Mucosa of gallbladder (tissue), 1 donor: ENCODE results near the gene XKR3. TPM values are rescaled to one million over a fixed set of nuclear protein-coding genes. Genes with fewer than 3 reads are reported as not detected.
"Not testable (repeated sequence)": the region's sequence is repeated elsewhere in the genome, so short reads cannot be mapped to it uniquely, and the experiment has no call there.

Experiments
- DNase-seq: peaks from one replicate; pipeline ENCODE4 v3.0.0-alpha.2; 2020; ENCODE audit warnings: low spot score
- total RNA-seq: library from RNA; stranded (reverse); gene quantifications from one replicate; pipeline ENCODE4 v1.2.1, GENCODE V29; 2021
- donor health status: DM: no; HTN: no; CAD: no.

Gene XKR3
- not detected for total RNA-seq

- DNase-seq: no peak
Measured at GRCh38 chr22:16824716-16825687, at the start of gene XKR3. Gene XKR3, minus strand, starts transcription at chr22:16825411. Its CDS starts 17,338 bp downstream, at chr22:16808073.

GRCh38 chr22:16869640-16870039, 44.4 kb upstream of the XKR3 start:
- DNase-seq: not testable (repeated sequence)

- no peak for DNase-seq
Measured at GRCh38 chr22:16866167-16866566, 41.0 kb upstream of the XKR3 start.

GRCh38 chr22:16856851-16857250, 31.6 kb upstream of the XKR3 start:
- not testable (repeated sequence) for DNase-seq

GRCh38 chr22:16854631-16855030, 29.4 kb upstream of the XKR3 start:
- no peak for DNase-seq

GRCh38 chr22:16851268-16851996, 26.2 kb upstream of the XKR3 start:
- not testable (repeated sequence) for DNase-seq

- no peak for DNase-seq
Measured at GRCh38 chr22:16847271-16847670, 22.1 kb upstream of the XKR3 start.

GRCh38 chr22:16845881-16846280, 20.7 kb upstream of the XKR3 start:
- no peak for DNase-seq

GRCh38 chr22:16845465-16845864, 20.3 kb upstream of the XKR3 start:
- DNase-seq: no peak

GRCh38 chr22:16844529-16844928, 19.3 kb upstream of the XKR3 start:
- no peak for DNase-seq

GRCh38 chr22:16838073-16838472, 12.9 kb upstream of the XKR3 start:
- no peak for DNase-seq

- no peak for DNase-seq
Measured at GRCh38 chr22:16834971-16835370, 9.8 kb upstream of the XKR3 start.

GRCh38 chr22:16831257-16831656, 6.0 kb upstream of the XKR3 start:
- DNase-seq: no peak

GRCh38 chr22:16829985-16830384, 4.8 kb upstream of the XKR3 start:
- no peak for DNase-seq

GRCh38 chr22:16828876-16829275, 3.7 kb upstream of the XKR3 start:
- no peak for DNase-seq

- no peak for DNase-seq
Measured at GRCh38 chr22:16827506-16827905, 2.3 kb upstream of the XKR3 start.

GRCh38 chr22:16819249-16819648, 6.0 kb downstream of the XKR3 start:
- no peak for DNase-seq

GRCh38 chr22:16818538-16818937, 6.7 kb downstream of the XKR3 start:
- no peak for DNase-seq

GRCh38 chr22:16815073-16815472, 10.1 kb downstream of the XKR3 start:
- DNase-seq: no peak

GRCh38 chr22:16810188-16810802, 14.9 kb downstream of the XKR3 start:
- no peak for DNase-seq

- no peak for DNase-seq
Measured at GRCh38 chr22:16808744-16809143, 16.5 kb downstream of the XKR3 start.

- no peak for DNase-seq
Measured at GRCh38 chr22:16807109-16807508, 18.1 kb downstream of the XKR3 start.
